HG03439 (cell line): Measurements from ENCODE around the gene CACNA2D4.

Experiments
- ATAC-seq: cut with Tn5 transposase; IDR thresholded peaks from one replicate; pipeline ENCODE4 v1.9.1; 2021; ENCODE audit warnings: mild to moderate bottlenecking, moderate library complexity; ENCODE audit not compliant: unreplicated experiment

Gene CACNA2D4

DNA sequence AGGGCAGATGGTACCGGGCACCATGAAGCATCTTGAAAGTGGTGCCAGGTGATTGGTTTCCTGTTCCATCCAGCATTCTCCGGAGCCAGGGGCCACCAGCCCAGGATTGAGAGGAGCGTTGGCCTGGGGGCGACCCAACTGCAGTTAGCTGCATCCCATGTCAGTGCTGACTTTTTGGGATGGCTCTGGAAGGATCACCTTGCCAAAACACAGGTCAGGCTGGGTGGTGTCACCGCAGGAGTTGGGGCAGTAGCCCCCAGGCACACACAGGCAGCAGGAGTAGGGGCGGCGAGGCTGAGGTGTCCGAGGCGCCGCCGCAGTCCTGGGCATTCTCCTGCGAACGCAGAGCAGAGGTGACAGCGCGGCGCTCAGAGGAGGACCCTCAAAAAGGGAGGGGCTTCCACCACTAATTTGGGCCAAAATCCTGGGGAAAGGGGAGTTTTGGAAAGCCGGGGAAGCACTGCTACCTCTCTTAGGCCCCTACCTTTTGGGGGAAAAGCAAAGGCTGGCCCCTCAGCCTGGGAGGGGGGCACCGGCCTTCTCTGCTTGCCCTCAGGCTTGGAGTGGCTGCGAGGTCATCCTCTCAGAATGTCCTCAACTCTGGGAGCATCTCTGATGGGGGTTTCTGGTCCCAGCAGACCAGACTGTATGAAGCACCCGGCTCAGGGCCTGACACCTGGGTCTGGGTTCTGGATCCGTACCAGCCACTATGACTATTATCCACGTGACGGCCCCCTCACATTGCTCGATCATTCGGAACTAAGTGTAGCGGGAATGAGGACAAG lies 124.8 kb downstream of the CACNA2D4 start:
- ATAC-seq = no peak

DNA sequence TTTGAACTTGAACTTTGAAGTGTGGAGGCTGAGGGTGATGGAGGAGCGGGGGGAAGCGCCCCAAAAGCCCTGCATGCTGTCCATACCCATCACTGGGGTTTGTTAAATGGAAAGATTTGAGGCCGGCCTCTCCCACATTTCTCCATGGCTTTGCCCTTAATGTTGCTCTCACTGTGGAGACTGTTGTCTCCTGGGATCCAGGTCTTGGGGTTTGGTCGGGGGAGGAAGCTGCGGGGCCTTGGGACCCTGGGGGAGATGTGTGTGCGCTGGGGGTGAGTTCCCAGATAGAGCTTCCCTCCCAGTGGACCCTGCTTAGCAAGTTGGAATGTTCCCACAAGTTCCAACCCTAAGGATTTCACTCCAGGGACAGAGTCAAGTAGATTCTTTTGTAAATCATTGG lies 126.0 kb downstream of the CACNA2D4 start:
- no peak for ATAC-seq

DNA sequence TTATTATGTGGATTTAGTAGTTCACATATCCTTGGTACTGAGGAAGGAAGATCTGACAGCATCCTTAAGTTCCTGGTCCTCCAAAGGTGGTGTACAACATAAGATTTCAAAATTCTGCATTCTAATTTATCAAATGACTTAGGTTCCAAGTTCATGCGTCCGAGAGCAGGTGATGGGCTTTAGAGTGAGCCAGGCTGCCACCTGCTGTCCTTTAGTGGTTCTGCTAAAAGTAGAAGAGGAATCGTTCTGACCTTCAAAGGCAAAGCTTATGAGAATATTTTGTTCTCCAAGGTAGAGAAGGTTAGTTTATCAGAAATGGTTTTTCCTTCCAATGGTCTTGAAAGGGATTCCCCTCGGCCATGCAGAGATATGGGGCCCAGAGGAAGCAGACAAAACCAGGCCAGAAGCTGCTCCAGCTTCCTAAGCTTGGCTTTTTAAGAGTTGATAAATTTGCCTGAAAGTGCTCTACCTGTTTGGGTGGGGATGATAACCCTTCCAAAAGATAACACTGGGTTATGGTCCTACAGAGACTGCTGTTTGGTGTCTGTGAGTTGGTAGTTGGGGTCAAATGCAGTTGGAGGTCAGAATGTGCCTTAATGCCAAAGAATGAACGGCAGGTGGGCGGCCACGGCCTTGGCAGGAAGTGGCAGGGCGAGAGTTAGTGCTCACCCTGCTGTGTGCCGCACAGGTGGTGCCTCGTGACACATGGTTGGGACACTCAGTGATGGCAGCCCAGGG lies 127.2 kb downstream of the CACNA2D4 start:
- no peak for ATAC-seq

DNA sequence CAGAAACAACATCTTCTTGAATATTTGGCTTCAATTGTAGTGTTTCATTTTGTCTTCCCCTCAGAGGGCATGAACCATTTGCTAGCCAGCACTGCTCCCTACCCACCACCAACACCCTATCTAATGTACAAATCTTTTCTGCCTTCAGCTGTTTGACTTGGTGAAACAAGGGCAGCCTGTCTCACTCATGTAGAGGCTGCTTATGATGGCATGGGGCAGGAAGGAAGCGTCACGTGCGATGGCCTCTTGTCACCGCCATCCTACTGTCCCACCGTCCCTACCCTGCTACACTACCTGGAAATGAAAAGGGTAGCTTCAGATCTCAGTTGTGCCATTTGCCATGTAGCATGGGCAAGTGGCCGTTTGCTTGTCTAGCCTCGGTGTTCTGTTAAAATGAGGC lies 128.0 kb downstream of the CACNA2D4 start:
- ATAC-seq = no peak

DNA sequence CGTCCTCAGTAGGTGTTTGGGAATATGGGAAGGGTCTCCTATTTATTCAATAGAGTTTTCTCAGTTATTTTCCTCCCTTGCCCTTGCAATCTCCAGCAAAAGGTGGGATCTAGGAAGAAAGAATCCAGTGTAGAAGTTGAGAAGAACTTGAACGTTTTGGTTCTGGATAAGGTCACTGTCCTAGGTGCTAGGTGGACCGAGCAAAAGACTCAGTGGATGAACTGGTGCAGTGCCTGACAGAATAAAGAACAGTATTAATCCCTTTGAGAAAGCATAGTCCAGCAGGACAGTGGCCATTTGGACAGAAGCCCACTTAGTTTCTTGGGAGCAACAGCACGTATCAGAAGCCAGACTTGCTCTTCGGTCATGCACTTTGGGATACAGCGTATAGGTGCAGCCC lies 130.7 kb downstream of the CACNA2D4 start:
- ATAC-seq = no peak

DNA sequence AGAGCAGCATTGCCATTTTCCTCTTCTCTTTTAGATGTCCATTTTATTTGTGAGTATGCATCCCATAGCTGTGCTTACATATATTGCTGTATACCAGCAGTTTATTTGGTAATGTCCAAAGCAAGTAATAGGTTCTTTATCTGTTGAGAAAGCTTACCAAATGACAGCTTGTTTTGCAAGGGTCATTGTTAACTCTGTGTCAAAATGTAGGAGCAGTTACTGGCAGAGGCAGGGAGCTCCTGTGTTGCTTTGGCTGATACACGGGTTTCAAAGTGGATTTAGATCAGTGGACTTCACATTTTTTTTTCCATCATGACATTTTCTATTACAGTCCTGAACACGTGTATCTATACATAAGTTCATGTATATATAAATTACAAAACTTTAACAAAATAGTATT lies 136.2 kb downstream of the CACNA2D4 start:
- ATAC-seq = no peak

DNA sequence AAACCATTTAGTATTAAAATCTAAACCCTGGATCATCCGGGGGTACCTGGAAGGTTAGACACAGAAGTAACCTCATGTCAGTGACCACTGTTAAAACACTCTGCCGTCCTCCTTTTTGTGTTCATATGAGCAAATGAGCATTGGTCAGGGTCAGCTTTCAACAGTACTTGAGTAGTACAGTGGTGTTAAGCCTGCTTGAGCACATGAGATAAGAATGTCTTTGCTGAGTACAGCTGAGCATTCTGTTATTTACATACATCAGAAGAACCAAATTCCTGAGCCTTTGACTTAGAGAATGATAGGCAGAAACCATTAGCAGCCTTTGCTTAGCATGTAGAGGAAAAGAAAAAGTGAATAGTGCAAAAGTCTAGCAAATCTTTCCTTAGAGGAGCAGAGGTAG lies 136.7 kb downstream of the CACNA2D4 start:
- no peak for ATAC-seq

DNA sequence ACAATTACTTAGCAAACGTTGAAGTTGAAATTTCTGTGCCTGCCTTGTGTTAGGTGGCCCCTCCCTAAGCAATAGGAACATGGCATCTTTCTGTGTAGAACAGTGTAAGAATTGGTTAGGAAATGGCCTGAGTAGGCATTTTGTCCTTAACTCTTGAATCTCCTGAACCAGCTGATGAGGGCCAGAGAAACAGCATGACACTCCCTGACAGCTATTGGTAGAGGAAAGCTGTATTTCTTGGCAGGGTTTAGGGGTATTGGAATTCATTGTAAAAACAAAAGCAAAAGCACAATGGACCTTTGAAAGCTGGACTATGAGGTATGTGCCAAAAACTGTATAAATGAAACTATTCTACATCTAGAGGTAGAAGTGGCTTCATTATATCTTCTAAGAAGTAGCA lies 138.7 kb downstream of the CACNA2D4 start:
- no peak for ATAC-seq

DNA sequence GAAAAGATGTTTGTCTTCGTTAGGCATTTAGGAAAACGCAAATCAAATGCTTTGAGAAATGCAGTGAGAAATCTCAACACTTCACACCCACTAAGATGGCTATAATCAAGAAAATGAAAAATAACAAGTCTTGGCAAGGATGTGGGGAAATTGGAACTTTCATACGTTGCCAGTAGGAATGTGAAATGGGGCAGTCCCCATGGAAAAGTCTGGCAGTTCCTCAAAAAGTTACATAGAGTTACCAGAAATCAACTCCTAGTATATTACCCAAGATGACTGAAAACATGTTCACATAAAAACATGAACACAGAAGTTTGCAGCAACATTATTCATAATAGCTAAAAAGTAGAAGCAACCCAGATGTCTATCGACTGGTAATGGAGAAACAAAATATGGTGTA lies 139.5 kb downstream of the CACNA2D4 start:
- no peak for ATAC-seq

DNA sequence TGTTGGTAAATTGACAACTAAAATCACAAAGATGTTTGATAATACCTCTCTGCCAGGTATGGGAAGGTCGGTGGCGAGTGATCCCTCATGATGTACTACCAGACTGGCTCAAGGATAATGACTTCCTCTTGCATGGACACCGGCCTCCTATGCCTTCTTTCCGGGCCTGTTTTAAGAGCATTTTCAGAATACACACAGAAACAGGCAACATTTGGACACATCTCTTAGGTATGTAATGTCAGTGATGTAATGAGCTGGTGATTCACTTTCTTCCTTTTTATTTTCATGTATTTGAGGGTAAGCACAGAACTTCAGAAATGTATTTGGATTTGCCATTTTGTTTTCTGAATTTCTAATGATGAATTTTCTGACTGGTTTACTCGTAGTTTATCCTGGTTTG lies 140.7 kb downstream of the CACNA2D4 start:
- no peak for ATAC-seq

DNA sequence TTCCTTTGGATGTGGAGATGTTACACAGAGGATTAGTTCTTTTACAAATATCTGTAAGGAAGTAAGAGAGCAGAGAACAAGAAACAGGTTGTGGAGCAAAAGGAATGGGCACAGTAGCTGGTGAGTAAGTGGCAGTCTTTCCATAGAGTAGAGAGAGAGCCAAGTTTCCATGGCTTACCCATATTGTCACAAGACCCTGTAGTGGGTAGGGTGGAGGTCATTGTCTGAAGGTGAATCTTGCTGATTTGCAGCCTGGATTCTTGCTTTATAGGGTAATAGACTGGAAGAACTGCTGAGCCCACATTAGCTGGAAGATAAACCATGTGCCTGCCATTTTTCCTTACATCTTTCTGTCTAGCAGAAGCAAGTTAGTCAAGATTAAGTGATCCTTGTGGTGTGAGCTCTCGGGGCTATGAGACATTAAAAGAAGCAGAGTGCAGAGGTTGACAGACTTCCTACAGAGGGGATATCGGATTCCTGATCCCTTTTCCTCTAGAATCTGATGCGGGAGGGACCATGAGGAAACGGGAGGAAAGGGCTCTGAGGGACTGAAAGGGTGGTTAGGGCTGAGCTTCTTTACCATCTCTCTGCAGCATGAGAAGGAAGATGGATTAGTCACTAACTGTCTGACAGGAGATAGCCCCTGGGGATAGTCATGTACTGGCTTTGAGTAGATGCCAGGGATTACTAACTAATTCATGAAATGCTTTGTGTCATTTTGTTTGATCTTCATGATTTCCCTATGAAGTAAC lies 142.1 kb downstream of the CACNA2D4 start:
- ATAC-seq = no peak

DNA sequence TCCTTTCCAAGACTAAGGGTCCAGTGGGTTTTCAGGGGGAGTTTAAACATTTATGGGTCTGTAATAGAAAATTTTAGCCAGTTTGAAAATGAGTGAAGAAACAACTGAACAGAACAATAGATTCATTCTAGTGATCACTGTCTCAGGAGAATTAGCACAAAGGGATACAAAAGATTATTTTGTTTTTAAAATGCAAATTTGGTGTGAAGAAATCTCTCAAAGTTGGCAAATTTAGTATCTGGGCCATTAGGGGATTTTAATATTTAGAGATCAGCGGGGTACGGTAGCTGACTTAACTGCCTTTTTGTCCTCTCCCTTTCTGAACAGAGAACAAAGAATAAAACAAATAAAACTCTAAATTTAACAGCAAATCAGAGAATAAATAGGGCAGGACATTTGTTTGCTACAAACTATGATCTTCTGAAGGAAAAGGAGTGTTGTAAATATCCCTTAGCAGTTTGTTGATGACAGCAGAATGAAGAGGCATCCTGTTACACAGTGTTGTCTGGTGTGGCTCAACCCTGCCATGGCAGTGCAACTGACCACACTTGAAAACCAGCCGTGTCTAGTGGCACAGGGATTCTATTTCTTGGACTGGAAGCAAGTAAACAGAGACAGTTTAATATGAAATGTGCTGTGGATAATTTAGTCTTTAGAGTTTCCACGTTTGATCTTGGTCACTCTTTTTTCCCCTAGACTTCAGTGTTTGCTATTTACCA lies 144.4 kb downstream of the CACNA2D4 start:
- ATAC-seq = no peak

DNA sequence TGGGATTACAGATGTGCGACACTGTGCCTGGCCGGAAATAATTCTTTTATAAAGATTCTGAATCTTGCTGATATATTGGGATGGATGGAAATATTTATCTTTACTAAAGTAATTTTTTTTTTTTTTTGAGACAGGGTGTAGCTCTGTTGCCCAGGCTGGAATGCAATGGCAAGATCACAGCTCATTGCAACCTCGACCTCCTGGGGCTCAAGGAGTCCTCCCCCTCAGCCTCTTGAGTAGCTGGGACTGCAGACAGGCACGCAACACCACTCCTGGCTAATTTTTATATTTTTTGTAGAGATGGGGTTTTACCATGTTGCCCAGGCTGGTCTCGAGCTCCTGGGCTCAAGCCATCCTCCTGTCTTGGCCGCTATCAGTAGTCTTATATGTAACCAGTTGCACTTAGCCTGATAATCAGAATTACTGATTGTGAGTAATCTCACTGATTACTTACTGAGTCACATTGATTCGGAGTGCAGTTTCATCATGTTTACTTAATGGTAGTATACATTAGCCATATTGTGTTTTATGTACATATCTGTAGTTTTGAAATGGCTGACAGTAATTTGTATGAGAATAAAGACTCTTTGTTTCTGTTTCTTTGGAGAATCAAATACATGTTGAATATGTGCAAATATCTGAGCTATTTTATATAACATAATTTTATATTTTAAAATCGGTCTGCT lies 148.5 kb downstream of the CACNA2D4 start:
- no peak for ATAC-seq

DNA sequence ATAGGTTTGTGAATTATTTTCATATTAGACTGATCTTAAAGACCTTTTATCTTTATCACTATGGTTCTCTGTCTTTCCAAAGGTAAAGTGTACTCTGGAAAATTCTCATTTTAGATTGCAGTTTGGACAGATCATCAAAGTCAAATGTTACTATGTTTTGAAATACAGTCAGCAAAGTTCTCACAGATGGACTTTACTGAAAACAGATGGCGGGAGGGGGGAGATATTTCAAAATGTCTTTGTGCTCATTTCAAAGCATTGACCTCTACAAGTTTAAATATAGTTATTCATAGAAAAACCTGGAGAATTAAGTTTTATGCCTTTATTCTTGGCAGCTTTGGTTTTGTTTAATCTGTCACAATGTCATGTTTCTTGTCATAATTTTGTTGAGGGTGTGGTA lies 149.8 kb downstream of the CACNA2D4 start:
- no peak for ATAC-seq

DNA sequence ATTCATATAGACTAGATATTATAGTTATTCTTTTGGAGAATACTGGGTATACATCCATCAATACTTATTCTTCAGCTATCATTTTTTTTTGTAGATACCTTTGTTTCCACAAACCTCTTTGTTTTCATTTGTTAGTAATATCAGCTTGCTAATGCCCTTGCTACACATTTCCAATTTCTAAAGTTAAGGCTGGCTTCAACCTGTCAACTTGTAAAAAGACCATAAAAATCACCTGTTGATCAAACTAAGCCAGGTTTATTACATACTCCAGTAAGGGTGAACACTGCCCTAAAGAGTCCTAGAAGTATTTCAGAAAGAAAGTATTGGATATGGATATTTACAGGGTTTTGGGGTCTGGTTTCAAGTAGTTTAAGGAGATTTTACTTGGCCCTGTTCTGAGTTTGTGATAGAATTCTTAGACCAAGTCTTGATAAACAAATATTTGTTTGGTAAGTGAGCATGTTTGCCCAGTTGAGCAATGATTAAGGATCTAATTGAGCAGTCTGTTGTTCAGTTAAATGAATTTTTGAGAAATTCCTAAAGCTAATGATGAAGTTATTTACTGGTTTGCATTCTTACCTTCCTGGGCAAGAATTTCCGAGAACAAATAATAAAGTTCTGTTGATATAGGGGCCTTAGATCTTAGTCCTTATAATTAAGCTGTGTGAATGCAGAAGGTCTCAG lies 150.9 kb downstream of the CACNA2D4 start:
- no peak for ATAC-seq

DNA sequence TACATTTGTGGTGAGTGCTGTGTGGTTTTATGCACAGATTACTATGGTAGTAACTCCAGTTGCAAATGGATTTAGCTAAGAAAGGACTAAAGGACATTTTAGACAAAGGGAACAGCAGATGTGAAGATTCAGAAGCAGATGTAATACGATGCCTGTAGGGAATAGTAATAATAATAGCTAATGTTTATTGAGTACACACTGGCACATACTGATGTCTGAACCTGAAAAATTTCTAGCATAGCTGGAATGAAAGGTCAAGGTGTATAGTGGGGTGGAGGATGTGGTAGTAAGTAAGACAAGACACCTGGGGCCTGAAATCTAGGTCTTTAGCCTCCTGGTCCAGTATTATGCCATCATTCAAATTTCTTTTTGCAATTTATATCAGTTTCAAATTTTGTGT lies 152.3 kb downstream of the CACNA2D4 start:
- no peak for ATAC-seq

DNA sequence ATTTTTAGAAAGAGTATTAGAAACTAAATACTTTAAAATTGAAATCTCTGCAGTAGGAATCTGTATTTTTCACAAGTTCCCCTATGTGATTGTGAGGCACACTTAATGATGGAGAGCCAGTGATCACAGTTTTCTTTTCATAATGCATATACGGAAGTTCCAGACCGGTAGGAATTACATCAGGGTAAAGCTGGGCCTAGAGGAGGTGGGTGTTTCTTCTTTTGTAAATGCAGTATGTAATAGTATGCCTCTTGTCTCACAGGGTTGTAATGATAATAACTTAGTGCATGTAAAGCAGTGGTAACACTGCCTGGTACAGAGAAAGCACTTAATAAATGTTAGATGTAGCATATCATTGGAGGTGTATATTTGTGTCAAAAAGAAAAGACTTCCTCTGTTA lies 155.3 kb downstream of the CACNA2D4 start:
- no peak for ATAC-seq

DNA sequence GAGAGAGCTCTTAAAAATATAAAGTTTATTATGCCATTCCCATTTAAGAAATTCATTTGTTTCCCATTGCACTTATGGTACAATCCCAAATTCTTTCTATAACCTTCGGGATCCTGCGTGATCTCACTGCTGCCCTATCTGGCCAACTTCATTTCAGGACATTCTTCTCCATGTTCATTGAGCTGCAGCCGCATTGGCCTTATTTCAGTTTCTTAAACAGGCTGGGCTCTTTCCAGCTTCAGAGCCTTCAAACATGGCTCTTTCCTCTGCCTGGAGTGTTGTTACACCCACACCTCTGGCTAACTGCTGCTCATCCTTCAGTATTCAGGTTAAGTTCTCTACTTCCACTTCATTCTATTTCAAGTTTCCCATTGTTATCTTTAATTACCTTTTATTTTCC lies 156.6 kb downstream of the CACNA2D4 start:
- ATAC-seq = no peak

DNA sequence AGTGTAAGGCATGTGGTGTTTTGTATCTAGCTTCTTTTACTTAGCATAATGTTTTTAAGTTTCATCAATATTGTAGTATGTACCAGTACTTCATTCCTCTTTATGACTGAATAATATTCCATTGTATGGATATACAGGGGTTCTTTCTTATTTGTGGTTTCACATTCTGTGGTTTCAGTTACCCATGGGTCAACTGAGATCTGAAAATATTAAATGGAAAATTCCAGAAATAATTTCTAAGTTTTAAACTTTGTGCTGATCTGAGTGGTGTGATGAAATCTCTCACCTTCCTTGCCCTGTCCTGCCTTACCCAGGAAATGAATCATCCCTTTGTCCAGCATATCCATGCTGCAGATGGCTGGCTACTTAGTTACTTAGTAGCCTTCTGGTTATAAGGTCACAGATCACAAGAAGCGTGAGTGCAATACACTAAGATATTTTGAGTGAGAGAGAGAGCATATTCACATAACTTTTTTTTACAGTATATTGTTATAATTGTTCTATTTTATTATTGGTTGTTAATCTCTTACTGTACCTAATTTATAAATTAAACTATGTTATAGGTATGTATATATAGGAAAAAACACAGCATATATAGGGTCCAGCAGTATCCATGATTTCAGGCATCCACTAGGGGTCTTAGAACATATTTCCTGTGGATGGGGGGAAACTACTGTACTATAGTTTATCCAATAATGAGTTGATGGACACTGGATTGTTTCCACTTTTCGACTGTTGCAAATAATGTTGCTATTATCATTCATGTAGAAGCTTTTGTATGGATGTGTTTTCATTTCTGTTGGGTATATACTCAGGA lies 157.7 kb downstream of the CACNA2D4 start:
- no peak for ATAC-seq
